GM12891 (cell line): ENCODE data around the gene ZFAND2A.

ENCODE experiments used
- DNase-seq: peaks from one replicate; pipeline ENCODE4 v3.0.0; 2011; ENCODE audit warnings: low spot score; ENCODE audit not compliant: insufficient read length
- FAIRE-seq: peaks from 2 replicates; lab custom pipeline; 2011; peaks lifted over from hg19 to GRCh38; lab: Jason Lieb, UNC
- PAX5 ChIP-seq: IDR thresholded peaks from 2 replicates; pipeline ENCODE4 v1.6.1; 2011; ENCODE audit warnings: low read length, moderate library complexity, mild to moderate bottlenecking; ENCODE audit not compliant: insufficient read depth, severe bottlenecking
- POLR2A ChIP-seq: IDR thresholded peaks from 2 replicates; pipeline ENCODE4 v1.6.1; 2011; ENCODE audit warnings: low read depth, low read length, control low read depth
- POLR2AphosphoS5 ChIP-seq: IDR thresholded peaks from 2 replicates; pipeline ENCODE4 v1.6.1; 2011; ENCODE audit warnings: low read depth, low read length, control low read depth
- POU2F2 ChIP-seq: IDR thresholded peaks from 2 replicates; pipeline ENCODE4 v1.6.1; 2011; ENCODE audit warnings: low read depth, mild to moderate bottlenecking, control low read depth, low read length, moderate library complexity
- SPI1 ChIP-seq: IDR thresholded peaks from 2 replicates; pipeline ENCODE4 v1.6.1; 2011; ENCODE audit warnings: low read depth, low read length, control low read depth
- TAF1 ChIP-seq: IDR thresholded peaks from 2 replicates; pipeline ENCODE4 v1.6.1; 2011; ENCODE audit warnings: low read depth, low read length, control low read depth

The ZFAND2A gene

GRCh38 chr7:1127001-1127400 lies 33.0 kb downstream of the ZFAND2A start:
- FAIRE-seq, result no peak
- no peak for TF ChIP-seq SPI1
- no peak for TF ChIP-seq POLR2AphosphoS5
- TF ChIP-seq TAF1, result no peak
- TF ChIP-seq PAX5, result no peak
- TF ChIP-seq POLR2A, result no peak
- TF ChIP-seq POU2F2, result no peak

GRCh38 chr7:1125603-1125969 lies 34.4 kb downstream of the ZFAND2A start:
- FAIRE-seq (no peak), DNase-seq (no peak)
- TF ChIP-seq SPI1 (no peak), POLR2A (no peak), TAF1 (no peak), POU2F2 (no peak), PAX5 (no peak), POLR2AphosphoS5 (no peak)

More at GRCh38 chr7:1127001-1127400, 33.0 kb downstream of the ZFAND2A start:
- DNase-seq, result no peak

GRCh38 chr7:1124816-1125602 lies 35.0 kb downstream of the ZFAND2A start:
- FAIRE-seq, result no peak

GRCh38 chr7:1124164-1124563 lies 35.8 kb downstream of the ZFAND2A start:
- DNase-seq (no peak), FAIRE-seq (no peak)
- TF ChIP-seq SPI1, result no peak
- TF ChIP-seq POU2F2, result no peak
- no peak for TF ChIP-seq POLR2AphosphoS5
- TF ChIP-seq POLR2A, result no peak
- no peak for TF ChIP-seq PAX5
- TF ChIP-seq TAF1, result no peak

More at GRCh38 chr7:1124816-1125602, 35.0 kb downstream of the ZFAND2A start:
- TF ChIP-seq TAF1 (no peak), POU2F2 (no peak), POLR2AphosphoS5 (no peak), PAX5 (no peak), SPI1 (no peak), POLR2A (no peak)
- no peak for DNase-seq

GRCh38 chr7:1123715-1124114 lies 36.3 kb downstream of the ZFAND2A start:
- FAIRE-seq (no peak), DNase-seq (no peak)
- TF ChIP-seq POLR2A, result no peak
- no peak for TF ChIP-seq TAF1
- TF ChIP-seq POU2F2, result no peak
- no peak for TF ChIP-seq POLR2AphosphoS5
- no peak for TF ChIP-seq PAX5
- no peak for TF ChIP-seq SPI1

GRCh38 chr7:1122832-1123501 lies 37.0 kb downstream of the ZFAND2A start:
- DNase-seq (no peak), FAIRE-seq (no peak)
- no peak for TF ChIP-seq TAF1
- no peak for TF ChIP-seq POLR2AphosphoS5
- TF ChIP-seq SPI1, result no peak
- no peak for TF ChIP-seq PAX5
- no peak for TF ChIP-seq POU2F2
- no peak for TF ChIP-seq POLR2A

- TF ChIP-seq POU2F2, result no peak
- no peak for DNase-seq
- FAIRE-seq, result no peak
Observed at GRCh38 chr7:1121886-1122831, 37.8 kb downstream of the ZFAND2A start.

- FAIRE-seq (no peak), DNase-seq (no peak)
- TF ChIP-seq PAX5 (no peak), SPI1 (no peak), POU2F2 (no peak), POLR2A (no peak), TAF1 (no peak), POLR2AphosphoS5 (no peak)
Observed at GRCh38 chr7:1121476-1121875, 38.5 kb downstream of the ZFAND2A start.

- TF ChIP-seq POLR2A (no peak), TAF1 (no peak), PAX5 (no peak), POLR2AphosphoS5 (no peak), SPI1 (no peak), POU2F2 (no peak)
- DNase-seq (no peak), FAIRE-seq (no peak)
Observed at GRCh38 chr7:1120791-1121190, 39.2 kb downstream of the ZFAND2A start.
